Measurements from ENCODE around the gene SLN.
"Not testable (repeated sequence)": the region's sequence is repeated elsewhere in the genome, so short reads cannot be mapped to it uniquely, and the experiment has no call there.

Gene SLN

GRCh38 chr11:107711861-107712755, at the start of gene SLN:
Gene SLN (minus strand): TSS chr11:107712056.
- DNase-seq (ENCODE audit: low read depth, low spot score): peak; percentile 21

- DNase-seq (ENCODE audit: low read depth, low spot score): not testable (repeated sequence)
Observed at GRCh38 chr11:107758719-107759355, 47.0 kb upstream of the SLN start.

DNA sequence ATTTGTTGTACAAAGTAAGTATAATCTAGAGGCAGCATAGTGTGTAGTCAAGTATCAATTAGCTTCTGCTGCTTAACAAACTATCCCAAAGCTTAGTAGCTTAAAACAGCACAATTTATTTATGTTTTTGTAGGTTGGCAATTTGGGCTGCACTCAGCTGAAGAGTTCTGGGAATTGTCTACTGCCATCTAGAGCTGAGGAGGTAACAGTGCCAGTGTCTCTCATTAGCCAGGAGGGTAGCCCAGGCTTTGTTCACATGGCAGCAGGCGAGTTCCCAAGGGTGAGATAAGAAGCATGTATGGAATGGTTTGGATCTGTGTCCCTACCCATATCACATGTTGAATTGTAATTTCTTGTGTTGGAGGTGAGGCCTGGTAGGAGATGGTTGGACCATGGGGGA, 45.8 kb upstream of the SLN start:
- DNase-seq (ENCODE audit: low read depth, low spot score): no peak

GRCh38 chr11:107756553-107756952, 44.7 kb upstream of the SLN start:
- DNase-seq (ENCODE audit: low read depth, low spot score): no peak

DNA sequence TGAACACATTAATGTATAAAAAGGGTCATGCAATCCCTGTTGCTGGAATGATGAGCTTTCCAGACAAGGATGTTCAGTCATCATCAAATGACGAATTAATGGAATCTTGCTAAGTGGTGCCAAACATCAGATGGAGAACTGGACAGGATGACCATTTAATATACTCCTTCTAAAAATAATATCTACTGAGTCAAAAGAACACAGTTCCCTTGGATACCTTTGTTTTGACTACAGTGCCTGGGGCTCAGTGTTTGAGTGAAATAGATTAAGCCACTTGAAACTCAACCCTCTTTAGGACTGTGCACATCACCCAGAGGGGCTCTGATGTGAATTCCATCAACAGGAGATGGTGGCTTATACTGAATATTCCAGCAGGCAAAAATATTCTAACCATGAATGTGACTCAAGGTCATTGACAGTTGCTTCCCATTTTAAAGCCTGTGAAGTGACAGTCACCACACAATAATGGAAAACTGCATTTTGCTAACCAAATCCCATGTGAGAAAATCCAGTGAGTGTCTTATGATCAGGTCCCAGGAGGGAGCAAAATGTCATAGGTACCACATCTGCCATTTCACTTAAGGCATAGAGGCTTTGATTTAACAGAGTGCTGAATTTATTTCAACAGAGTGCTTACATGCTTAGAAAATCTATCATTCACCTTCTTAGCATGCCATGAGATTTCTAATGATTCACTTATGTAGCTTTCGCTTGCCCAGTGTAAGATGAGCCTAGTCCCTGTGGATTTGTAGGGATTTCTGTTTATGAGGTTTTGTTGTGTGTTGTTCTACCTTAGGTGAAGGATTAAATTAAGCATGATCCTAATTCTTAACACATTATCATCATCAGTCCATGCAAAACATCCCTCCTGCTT, 41.3 kb upstream of the SLN start:
- DNase-seq (ENCODE audit: low read depth, low spot score): no peak

GRCh38 chr11:107752508-107752907, 40.7 kb upstream of the SLN start:
- no peak for DNase-seq (ENCODE audit: low read depth, low spot score)

DNA sequence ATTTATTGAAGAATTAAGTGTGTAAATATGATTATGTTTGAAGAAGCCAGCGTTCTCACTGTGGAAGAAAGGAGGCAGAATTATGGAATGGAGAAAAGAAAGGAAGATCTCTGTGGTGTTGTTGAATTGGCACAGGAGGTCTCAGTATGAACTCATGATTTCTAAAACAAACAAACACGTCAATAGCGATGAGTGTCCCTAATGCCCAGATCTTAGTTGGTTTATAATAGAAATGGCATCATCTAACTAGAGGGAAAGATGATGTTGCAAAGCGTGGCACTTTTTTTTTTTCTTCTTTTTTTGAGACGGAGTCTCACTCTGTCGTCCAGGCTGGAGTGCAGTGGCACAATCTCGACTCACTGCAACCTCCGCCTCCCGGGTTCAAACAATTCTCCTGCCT, 39.2 kb upstream of the SLN start:
- no peak for DNase-seq (ENCODE audit: low read depth, low spot score)

DNA sequence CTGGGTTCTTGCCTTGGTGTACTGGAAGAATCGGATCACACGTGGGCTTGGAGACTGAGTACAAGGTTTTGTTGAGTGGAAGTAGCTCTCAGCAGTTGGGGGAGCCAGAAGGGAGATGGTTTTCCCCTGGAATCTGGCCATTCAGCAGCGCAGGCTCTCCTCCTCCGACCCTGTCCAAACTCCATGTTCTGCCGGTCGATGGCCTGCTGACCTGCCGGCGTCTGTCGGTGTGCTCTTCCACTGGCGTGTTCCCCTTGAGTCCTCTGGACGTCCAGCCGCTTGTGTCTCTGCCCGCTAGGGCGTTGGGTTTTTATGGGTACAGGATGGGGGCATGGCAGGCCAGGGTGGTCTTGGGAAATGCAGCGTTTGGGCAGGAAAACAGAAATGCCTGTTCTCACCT, 38.5 kb upstream of the SLN start:
- DNase-seq (ENCODE audit: low read depth, low spot score): no peak

DNA sequence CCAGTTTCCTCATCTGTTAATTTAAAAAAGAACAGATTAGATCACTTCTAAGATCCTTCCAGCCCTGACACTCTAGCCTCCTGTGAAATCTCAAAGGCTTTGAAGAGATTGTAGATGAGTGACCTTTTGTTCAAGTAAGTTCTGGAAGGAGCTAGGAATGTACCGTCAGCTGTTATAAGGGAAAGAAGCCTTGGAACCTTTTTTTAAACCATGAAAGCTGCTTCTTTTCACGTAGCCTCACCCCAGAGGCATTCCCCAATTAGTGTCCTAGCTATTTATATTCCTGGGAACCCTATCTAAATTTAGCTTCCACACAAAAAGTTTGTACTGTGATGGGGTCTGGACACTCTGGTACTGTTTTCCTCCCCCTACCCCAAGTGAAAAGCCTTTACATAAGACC, 35.8 kb upstream of the SLN start:
- DNase-seq (ENCODE audit: low read depth, low spot score): no peak

GRCh38 chr11:107744736-107745135, 32.9 kb upstream of the SLN start:
- DNase-seq (ENCODE audit: low read depth, low spot score): no peak

DNA sequence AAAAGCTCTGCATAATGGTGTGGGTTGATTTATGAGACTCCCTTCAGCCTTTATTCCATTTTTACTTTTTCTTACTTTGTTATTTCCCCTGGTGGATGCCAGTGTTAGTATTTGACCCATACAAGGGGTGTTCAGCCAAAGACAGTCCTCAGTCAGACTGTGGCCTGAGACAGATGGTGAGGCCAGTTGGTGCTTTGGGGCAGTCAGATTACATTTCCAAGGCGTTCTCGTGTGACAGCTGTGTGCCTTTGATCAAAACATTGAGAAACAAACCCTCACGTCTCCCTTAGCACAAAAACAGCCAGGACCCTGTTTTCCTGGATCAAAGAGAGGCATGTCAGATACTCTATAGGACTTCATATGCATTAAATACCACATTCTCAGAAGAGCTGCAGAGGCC, 31.3 kb upstream of the SLN start:
- DNase-seq (ENCODE audit: low read depth, low spot score): no peak

- DNase-seq (ENCODE audit: low read depth, low spot score): peak; percentile 16
Observed at GRCh38 chr11:107741044-107741823, 29.4 kb upstream of the SLN start.

DNA sequence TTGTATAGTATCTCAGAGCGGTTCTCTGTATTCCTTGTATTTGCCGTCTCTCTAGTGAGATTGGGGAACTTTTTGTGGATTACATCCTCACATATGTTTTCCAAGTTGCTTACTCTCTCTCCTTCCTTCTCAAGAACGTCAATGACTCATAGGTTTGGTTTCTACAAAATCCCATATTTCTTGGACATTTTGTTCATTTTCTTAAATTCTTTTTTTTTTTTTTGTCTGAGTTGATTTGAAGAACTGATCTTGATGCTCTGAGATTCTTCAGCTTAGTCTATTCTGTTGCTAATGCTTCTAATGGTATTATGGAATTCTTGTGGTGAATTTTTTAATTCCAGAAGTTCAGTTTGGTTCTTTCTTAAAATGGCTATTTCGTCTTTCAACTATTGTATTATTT, 28.4 kb upstream of the SLN start:
- no peak for DNase-seq (ENCODE audit: low read depth, low spot score)

DNA sequence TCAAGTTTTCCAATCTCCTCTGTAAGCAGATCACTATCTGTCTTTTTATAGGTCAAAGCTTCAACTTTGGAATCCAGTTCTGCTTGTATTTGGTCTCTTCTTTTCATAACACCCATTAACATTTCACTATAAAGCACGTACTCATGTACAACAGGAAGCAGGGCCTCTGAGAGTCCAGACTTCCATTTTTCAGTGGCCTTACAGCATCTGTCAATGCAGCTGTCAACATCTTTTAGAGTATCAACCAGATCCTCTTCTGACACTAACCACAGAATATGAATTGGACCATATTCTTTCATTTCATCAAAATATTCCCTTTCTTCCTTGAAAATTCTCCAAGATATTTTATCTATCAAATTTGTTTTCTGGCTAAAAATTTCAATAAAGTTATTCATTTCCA, 24.7 kb upstream of the SLN start:
- no peak for DNase-seq (ENCODE audit: low read depth, low spot score)

GRCh38 chr11:107733518-107733917, 21.7 kb upstream of the SLN start:
- DNase-seq (ENCODE audit: low read depth, low spot score): peak; percentile 5

DNA sequence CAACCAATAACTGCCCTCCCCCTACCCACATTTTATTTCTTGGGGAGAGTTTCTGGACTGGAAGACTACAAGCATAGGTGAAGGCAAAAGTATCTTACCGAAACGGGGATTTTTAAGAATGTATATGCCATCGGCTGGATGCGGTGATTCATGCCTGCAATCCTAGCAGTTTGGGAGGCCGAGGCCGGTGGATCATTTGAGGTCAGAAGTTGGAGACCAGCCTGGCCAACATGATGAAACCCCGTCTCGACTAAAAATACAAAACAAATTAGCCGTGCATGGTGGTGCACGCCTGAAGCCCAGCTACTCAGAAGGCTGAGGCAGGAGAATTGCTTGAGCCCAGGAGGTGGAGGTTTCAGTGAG, 20.8 kb upstream of the SLN start:
- no peak for DNase-seq (ENCODE audit: low read depth, low spot score)

DNA sequence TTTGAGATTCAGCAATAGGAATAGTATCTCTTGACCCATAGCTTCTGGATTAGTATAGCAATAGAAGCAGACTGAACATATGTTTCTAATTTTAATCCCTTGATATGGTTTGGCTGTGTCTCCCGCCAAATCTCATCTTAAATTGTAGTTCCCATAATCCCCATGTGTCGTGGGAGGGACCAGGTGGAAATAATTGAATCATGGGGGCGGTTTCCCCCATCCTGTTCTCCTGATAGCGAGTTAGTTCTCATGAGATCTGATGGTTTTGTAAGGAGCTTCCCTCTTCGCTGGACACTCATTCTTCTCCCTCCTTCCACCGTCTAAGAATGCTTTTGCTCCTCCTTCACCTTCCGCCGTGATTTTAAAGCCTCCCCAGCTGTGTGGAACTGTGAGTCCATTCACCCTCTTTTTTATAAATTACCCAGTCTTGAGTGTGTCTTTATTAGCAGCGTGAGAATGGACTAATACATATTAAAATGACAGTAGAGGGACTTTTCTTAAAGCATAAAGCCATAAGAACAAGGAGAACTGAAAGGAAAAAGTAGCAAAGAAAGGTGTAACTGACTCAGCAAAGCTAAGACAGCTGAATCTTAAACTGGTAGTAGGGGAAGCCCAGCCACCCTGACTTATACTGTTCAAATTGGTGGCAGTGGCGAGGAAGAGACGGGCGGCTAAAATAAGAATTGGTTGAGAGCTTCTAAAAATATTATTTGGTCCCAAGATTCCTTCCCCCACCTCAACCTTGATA, 20.3 kb upstream of the SLN start:
- no peak for DNase-seq (ENCODE audit: low read depth, low spot score)

GRCh38 chr11:107722662-107723061, 10.8 kb upstream of the SLN start:
- no peak for DNase-seq (ENCODE audit: low read depth, low spot score)

GRCh38 chr11:107721207-107721606, 9.4 kb upstream of the SLN start:
- no peak for DNase-seq (ENCODE audit: low read depth, low spot score)

- DNase-seq (ENCODE audit: low read depth, low spot score): no peak
Observed at GRCh38 chr11:107720303-107720774, 8.5 kb upstream of the SLN start.

Data from astrocyte of the hippocampus (primary cell).